NB4 (cell line): ENCODE results near the gene MBNL1.

ENCODE experiments used
- CTCF ChIP-seq: IDR thresholded peaks from one replicate; pipeline ENCODE4 v1.5.1; 2012; ENCODE audit warnings: low read depth, low read length
- MAX ChIP-seq: IDR thresholded peaks from 2 replicates; pipeline ENCODE4 v1.6.1; 2011; ENCODE audit warnings: low read depth, low read length
- MYC ChIP-seq: IDR thresholded peaks from 2 replicates; pipeline ENCODE4 v1.6.1; 2011; ENCODE audit warnings: low read depth, low read length
- POLR2A ChIP-seq: IDR thresholded peaks from 2 replicates; pipeline ENCODE4 v1.6.1; 2011; ENCODE audit warnings: mild to moderate bottlenecking; ENCODE audit not compliant: insufficient read length; ENCODE audit errors: extremely low read depth

GRCh38 chr3:152390647-152391046 lies 121.9 kb downstream of the MBNL1 start:
- TF ChIP-seq CTCF (no peak), POLR2A (no peak), MYC (no peak), MAX (no peak)
